WTC11 (cell line): ENCODE results near the gene PDE4B.

Experiments
- MYBL2 ChIP-seq: sonication (generic); formaldehyde crosslinking; IDR thresholded peaks from 2 replicates; pipeline ENCODE4 v1.8.1; 2023; ENCODE audit warnings: mild to moderate bottlenecking, moderate library complexity, missing genetic modification reagents
- TF ChIP-seq, protein P1 (sequence below): fragments of 200-600 bp; IDR thresholded peaks from 2 replicates; pipeline ENCODE4 v1.8.0; 2022; ENCODE audit warnings: antibody characterized with exemption
- TF ChIP-seq, protein P2 (sequence below): sonication (generic); formaldehyde crosslinking; IDR thresholded peaks from 2 replicates; pipeline ENCODE4 v1.8.1; 2022; ENCODE audit warnings: mild to moderate bottlenecking, missing genetic modification reagents, moderate library complexity, borderline replicate concordance
- TF ChIP-seq, protein P3 (sequence below): sonication (generic); formaldehyde crosslinking; IDR thresholded peaks from 2 replicates; pipeline ENCODE4 v1.8.1; 2023; ENCODE audit warnings: mild to moderate bottlenecking, missing genetic modification reagents, moderate library complexity
- TF ChIP-seq, protein P4 (sequence below): sonication (generic); formaldehyde crosslinking; IDR thresholded peaks from 2 replicates; pipeline ENCODE4 v1.8.0; 2022; ENCODE audit warnings: mild to moderate bottlenecking, missing genetic modification reagents
- TF ChIP-seq, protein P5 (sequence below): sonication (generic); formaldehyde crosslinking; conservative IDR thresholded peaks from 2 replicates; pipeline ENCODE4 v1.8.1; 2022; ENCODE audit warnings: mild to moderate bottlenecking, missing genetic modification reagents

DNA sequence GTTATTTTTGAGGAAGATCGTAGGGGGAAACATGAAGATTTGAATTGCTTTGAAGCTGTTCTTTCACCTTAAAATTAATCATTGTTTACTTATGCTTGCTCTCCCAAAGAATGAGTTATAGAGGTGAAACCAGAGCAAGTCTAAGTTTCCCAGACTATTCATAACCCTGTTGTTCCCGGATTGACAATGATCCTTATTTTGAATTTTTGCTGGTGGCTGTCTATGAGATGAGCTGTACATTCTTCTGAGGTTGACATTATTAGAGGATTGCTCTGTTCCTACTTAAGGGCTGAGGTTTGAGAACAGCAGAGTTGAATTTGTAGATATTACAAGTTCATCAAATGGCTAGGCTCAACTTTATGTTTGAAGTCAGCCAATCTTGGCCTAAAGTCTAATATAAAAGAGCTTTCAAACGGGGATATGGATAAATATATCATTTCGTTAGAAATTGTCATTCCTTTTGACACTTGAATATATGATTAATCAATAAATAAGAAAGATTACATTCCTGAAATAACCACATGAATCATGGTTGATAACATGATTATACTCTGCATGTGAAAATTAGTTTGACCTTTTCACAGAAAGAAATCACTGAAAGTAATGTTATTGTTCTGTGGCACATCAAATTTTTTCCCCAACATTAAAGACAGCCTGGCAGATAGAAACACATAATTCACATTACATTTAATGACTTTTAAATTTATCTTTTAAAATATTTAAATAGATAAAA lies 19.1 kb upstream of the PDE4B start:
- TF ChIP-seq, protein P1, sequence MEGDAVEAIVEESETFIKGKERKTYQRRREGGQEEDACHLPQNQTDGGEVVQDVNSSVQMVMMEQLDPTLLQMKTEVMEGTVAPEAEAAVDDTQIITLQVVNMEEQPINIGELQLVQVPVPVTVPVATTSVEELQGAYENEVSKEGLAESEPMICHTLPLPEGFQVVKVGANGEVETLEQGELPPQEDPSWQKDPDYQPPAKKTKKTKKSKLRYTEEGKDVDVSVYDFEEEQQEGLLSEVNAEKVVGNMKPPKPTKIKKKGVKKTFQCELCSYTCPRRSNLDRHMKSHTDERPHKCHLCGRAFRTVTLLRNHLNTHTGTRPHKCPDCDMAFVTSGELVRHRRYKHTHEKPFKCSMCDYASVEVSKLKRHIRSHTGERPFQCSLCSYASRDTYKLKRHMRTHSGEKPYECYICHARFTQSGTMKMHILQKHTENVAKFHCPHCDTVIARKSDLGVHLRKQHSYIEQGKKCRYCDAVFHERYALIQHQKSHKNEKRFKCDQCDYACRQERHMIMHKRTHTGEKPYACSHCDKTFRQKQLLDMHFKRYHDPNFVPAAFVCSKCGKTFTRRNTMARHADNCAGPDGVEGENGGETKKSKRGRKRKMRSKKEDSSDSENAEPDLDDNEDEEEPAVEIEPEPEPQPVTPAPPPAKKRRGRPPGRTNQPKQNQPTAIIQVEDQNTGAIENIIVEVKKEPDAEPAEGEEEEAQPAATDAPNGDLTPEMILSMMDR: no peak
- TF ChIP-seq, protein P2, sequence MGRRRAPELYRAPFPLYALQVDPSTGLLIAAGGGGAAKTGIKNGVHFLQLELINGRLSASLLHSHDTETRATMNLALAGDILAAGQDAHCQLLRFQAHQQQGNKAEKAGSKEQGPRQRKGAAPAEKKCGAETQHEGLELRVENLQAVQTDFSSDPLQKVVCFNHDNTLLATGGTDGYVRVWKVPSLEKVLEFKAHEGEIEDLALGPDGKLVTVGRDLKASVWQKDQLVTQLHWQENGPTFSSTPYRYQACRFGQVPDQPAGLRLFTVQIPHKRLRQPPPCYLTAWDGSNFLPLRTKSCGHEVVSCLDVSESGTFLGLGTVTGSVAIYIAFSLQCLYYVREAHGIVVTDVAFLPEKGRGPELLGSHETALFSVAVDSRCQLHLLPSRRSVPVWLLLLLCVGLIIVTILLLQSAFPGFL (CRISPR knock-in tag): no peak
- no peak for TF ChIP-seq MYBL2 (CRISPR knock-in tag)
- TF ChIP-seq, protein P3, sequence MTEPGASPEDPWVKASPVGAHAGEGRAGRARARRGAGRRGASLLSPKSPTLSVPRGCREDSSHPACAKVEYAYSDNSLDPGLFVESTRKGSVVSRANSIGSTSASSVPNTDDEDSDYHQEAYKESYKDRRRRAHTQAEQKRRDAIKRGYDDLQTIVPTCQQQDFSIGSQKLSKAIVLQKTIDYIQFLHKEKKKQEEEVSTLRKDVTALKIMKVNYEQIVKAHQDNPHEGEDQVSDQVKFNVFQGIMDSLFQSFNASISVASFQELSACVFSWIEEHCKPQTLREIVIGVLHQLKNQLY (CRISPR knock-in tag): no peak
- TF ChIP-seq, protein P4, sequence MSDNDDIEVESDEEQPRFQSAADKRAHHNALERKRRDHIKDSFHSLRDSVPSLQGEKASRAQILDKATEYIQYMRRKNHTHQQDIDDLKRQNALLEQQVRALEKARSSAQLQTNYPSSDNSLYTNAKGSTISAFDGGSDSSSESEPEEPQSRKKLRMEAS (CRISPR knock-in tag): no peak
- TF ChIP-seq, protein P5, sequence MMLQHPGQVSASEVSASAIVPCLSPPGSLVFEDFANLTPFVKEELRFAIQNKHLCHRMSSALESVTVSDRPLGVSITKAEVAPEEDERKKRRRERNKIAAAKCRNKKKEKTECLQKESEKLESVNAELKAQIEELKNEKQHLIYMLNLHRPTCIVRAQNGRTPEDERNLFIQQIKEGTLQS: no peak
